ENCODE data around the gene DOCK1.

- TF ChIP-seq POLR2A (IDR thresholded peaks at IDR 0.05; ENCODE audit: low read depth, low read length): no peak
- TF ChIP-seq POLR2AphosphoS5 (IDR thresholded peaks at IDR 0.05; ENCODE audit: low read depth, low read length): no peak
- no peak for TF ChIP-seq PAX5 (IDR thresholded peaks at IDR 0.05; ENCODE audit: insufficient read depth, low read length, severe bottlenecking)
- no peak for TF ChIP-seq TAF1 (IDR thresholded peaks at IDR 0.05; ENCODE audit: low read depth, low read length)
- no peak for TF ChIP-seq SPI1 (IDR thresholded peaks at IDR 0.05; ENCODE audit: low read depth, low read length)
These were observed 544.3 kb downstream of the DOCK1 start for GRCh38 chr10:127449490-127449889.

Measured in GM12891 (cell line).